Measurements from ENCODE around the gene TFPT. TPM values are rescaled to one million over a fixed set of nuclear protein-coding genes. Genes with fewer than 3 reads are reported as not detected.

The TFPT gene
- total and polyA plus RNA-seq, 2 of the 13 experiments (the other 11 are each of a cell fraction or from before 2014, with no cell fraction given) = 8.4 to 10.7 TPM

DNA sequence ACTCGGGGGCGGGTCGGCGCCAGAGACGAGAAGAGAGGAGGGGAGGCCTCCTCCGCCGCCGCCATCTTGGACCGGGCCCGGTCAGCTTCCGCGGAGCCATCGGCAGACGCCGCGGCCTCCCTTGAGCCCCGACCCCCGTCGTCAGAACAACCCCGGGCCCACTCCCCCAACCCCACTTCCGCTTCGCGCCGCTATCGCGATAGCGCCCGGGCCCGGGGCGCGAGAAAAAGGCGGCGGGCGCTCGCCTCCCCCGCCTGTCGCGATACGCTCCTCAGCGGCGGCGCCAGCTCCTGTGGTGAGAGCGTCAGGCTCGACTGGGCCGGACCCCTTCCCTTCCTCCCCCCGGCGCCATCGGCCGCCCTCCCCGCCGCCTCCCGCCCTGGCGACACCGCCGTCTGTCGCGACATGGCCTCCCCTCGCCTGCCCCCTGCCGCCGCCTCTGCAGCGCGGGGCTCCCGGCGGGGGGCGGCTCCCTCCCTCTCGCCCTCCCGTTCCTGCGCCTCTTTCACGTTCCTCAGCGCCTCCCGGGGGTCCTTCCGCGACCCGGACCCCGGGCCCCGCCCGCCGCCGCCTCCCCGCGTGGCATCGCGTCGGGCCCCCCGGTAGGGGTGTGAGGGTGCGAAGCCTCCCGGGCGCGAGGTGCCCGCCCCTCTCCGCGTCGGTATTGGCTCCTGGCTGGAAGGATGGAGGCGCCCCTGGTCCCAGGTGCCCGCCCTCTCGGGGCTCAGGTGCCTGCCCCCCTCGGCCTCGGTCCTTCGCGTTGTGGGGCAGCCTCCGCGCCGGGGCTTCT is 22.4 kb upstream of the TFPT start, which contains the start of gene CNOT3 (continued):
- TF ChIP-seq, protein P1, sequence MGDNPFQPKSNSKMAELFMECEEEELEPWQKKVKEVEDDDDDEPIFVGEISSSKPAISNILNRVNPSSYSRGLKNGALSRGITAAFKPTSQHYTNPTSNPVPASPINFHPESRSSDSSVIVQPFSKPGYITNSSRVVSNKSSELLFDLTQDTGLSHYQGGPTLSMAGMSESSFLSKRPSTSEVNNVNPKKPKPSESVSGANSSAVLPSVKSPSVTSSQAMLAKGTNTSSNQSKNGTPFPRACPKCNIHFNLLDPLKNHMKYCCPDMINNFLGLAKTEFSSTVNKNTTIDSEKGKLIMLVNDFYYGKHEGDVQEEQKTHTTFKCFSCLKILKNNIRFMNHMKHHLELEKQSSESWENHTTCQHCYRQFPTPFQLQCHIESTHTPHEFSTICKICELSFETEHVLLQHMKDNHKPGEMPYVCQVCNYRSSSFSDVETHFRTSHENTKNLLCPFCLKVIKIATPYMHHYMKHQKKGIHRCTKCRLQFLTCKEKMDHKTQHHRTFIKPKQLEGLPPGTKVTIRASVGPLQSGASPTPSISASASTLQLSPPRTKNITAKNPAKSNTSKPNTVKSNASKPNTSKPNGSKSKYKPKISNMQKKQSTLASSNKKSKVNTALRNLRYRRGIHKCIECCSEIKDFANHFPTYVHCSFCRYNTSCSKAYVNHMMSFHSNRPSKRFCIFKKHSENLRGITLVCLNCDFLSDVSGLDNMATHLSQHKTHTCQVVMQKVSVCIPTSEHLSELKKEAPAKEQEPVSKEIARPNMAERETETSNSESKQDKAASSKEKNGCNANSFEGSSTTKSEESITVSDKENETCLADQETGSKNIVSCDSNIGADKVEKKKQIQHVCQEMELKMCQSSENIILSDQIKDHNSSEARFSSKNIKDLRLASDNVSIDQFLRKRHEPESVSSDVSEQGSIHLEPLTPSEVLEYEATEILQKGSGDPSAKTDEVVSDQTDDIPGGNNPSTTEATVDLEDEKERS (CRISPR knock-in tag; IDR thresholded peaks at IDR 0.05) = no peak
- TF ChIP-seq, protein P2, sequence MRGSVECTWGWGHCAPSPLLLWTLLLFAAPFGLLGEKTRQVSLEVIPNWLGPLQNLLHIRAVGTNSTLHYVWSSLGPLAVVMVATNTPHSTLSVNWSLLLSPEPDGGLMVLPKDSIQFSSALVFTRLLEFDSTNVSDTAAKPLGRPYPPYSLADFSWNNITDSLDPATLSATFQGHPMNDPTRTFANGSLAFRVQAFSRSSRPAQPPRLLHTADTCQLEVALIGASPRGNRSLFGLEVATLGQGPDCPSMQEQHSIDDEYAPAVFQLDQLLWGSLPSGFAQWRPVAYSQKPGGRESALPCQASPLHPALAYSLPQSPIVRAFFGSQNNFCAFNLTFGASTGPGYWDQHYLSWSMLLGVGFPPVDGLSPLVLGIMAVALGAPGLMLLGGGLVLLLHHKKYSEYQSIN (CRISPR knock-in tag; IDR thresholded peaks at IDR 0.05; ENCODE audit: borderline replicate concordance) = no peak
- peak in 1 of 2 experiments; percentile 41; a peak in 1 of 4 replicates for TF ChIP-seq REST (IDR thresholded peaks at IDR 0.05; ENCODE audit: borderline replicate concordance in 1 of 2, low read depth in 1 of 2, low read length in 2 of 2)
- no peak for TF ChIP-seq NCOR1 (IDR thresholded peaks at IDR 0.05; ENCODE audit: borderline replicate concordance, low read length)
- no peak for TF ChIP-seq PTBP1 (IDR thresholded peaks at IDR 0.05; ENCODE audit: low read depth, low read length, poor library complexity, severe bottlenecking)
- TF ChIP-seq SMYD3 (CRISPR knock-in tag; IDR thresholded peaks at IDR 0.05) = no peak
- TF ChIP-seq NFKB2 (CRISPR knock-in tag; IDR thresholded peaks at IDR 0.05; ENCODE audit: borderline replicate concordance) = no peak
- TF ChIP-seq TEAD3 (CRISPR knock-in tag; optimal IDR thresholded peaks at IDR 0.05; ENCODE audit: borderline replicate concordance) = no peak
- TF ChIP-seq MAFG (CRISPR knock-in tag; IDR thresholded peaks at IDR 0.05) = no peak
- no peak for TF ChIP-seq IKZF1 (IDR thresholded peaks at IDR 0.05)
- TF ChIP-seq FOSL1 (CRISPR knock-in tag; IDR thresholded peaks at IDR 0.05; ENCODE audit: borderline replicate concordance) = no peak
- no peak for TF ChIP-seq CREM (IDR thresholded peaks at IDR 0.05)
- no peak for TF ChIP-seq CREM (CRISPR knock-in tag; IDR thresholded peaks at IDR 0.05)
- TF ChIP-seq, protein P3, sequence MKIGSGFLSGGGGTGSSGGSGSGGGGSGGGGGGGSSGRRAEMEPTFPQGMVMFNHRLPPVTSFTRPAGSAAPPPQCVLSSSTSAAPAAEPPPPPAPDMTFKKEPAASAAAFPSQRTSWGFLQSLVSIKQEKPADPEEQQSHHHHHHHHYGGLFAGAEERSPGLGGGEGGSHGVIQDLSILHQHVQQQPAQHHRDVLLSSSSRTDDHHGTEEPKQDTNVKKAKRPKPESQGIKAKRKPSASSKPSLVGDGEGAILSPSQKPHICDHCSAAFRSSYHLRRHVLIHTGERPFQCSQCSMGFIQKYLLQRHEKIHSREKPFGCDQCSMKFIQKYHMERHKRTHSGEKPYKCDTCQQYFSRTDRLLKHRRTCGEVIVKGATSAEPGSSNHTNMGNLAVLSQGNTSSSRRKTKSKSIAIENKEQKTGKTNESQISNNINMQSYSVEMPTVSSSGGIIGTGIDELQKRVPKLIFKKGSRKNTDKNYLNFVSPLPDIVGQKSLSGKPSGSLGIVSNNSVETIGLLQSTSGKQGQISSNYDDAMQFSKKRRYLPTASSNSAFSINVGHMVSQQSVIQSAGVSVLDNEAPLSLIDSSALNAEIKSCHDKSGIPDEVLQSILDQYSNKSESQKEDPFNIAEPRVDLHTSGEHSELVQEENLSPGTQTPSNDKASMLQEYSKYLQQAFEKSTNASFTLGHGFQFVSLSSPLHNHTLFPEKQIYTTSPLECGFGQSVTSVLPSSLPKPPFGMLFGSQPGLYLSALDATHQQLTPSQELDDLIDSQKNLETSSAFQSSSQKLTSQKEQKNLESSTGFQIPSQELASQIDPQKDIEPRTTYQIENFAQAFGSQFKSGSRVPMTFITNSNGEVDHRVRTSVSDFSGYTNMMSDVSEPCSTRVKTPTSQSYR (CRISPR knock-in tag; IDR thresholded peaks at IDR 0.05; ENCODE audit: borderline replicate concordance) = no peak
- TF ChIP-seq ARHGAP35 (CRISPR knock-in tag; IDR thresholded peaks at IDR 0.05; ENCODE audit: borderline replicate concordance) = peak; percentile 69; the same call in 1 of the 2 replicates
- no peak; the same call in 1 of the 2 replicates for TF ChIP-seq ZNF709 (CRISPR knock-in tag; IDR thresholded peaks at IDR 0.05)
